ENCODE data around the gene SGSH. TPM values are rescaled to one million over a fixed set of nuclear protein-coding genes. Genes with fewer than 3 reads are reported as not detected.

The SGSH gene
- polyA plus RNA-seq, 10 donors: 16.1 to 22.9 (median 17.7) TPM

GRCh38 chr17:80185968-80186367 lies 34.2 kb downstream of the SGSH start:
- DNase-seq: no peak

GRCh38 chr17:80184423-80184714 lies 35.8 kb downstream of the SGSH start:
- no peak for DNase-seq

GRCh38 chr17:80183581-80184422 lies 36.3 kb downstream of the SGSH start:
- DNase-seq: no peak

- no peak for DNase-seq
These were observed 37.3 kb downstream of the SGSH start for GRCh38 chr17:80182845-80183223.

- DNase-seq: no peak
These were observed 37.9 kb downstream of the SGSH start for GRCh38 chr17:80182118-80182844.

GRCh38 chr17:80181431-80181830 lies 38.7 kb downstream of the SGSH start:
- no peak for DNase-seq

- no peak for DNase-seq
These were observed 39.9 kb downstream of the SGSH start for GRCh38 chr17:80180192-80180591.

- DNase-seq: no peak
These were observed 42.0 kb downstream of the SGSH start for GRCh38 chr17:80177986-80178595.

- no peak for DNase-seq
These were observed 43.4 kb downstream of the SGSH start for GRCh38 chr17:80176757-80177156.

GRCh38 chr17:80173916-80174315 lies 46.2 kb downstream of the SGSH start:
- DNase-seq: no peak

- DNase-seq: no peak
These were observed 47.0 kb downstream of the SGSH start for GRCh38 chr17:80173126-80173525.

GRCh38 chr17:80171681-80172080 lies 48.5 kb downstream of the SGSH start:
- DNase-seq: no peak

- no peak for DNase-seq
These were observed 50.2 kb downstream of the SGSH start, which contains the start of gene CARD14 for GRCh38 chr17:80169784-80170500. TSS of gene CARD14 (plus strand) at chr17:80170030. CDS start at chr17:80181439, 11,409 bp downstream.

GRCh38 chr17:80169107-80169506 lies 51.0 kb downstream of the SGSH start:
- no peak for DNase-seq

- no peak for DNase-seq
These were observed 51.8 kb downstream of the SGSH start for GRCh38 chr17:80168371-80168770.

- DNase-seq: no peak
These were observed 53.7 kb downstream of the SGSH start for GRCh38 chr17:80166446-80166845.

- DNase-seq: no peak
These were observed 55.9 kb downstream of the SGSH start for GRCh38 chr17:80164185-80164584.

GRCh38 chr17:80163336-80163735 lies 56.8 kb downstream of the SGSH start:
- DNase-seq: no peak

- no peak for DNase-seq
These were observed 59.6 kb downstream of the SGSH start for GRCh38 chr17:80160536-80160935.
